Activated T-cell treated with anti-CD3 and anti-CD28 coated beads, Interleukin-2, amount 50 U/mL, for 72 hours (primary cell): ENCODE data around the gene PRKG1. TPM values are rescaled to one million over a fixed set of nuclear protein-coding genes. Genes with fewer than 3 reads are reported as not detected.

Source experiments
- ATAC-seq, 2 donors: fragments of 150-1000 bp; cut with Tn5 transposase; replicated peaks in 1 of 2; 2 replicates each; pipeline ENCODE4 v1.10.0; 2021; ENCODE audit warnings: moderate library complexity in 2 of 2, mild to moderate bottlenecking in 1 of 2
- DNase-seq, 2 donors: peaks; one replicate each; pipeline ENCODE4 v3.0.0; 2021 to 2022; ENCODE audit warnings: mixed read lengths in 1 of 2
- H3K27ac Mint-ChIP-seq: one replicate; pipeline ENCODE4 v1.8.0; 2022; ENCODE audit warnings: mild to moderate bottlenecking, moderate library complexity, mixed read lengths
- H3K27me3 Mint-ChIP-seq: one replicate; pipeline ENCODE4 v1.8.0; 2022; ENCODE audit warnings: low read depth, mixed read lengths
- H3K36me3 Mint-ChIP-seq, 2 donors: one replicate each; pipeline ENCODE4 v1.8.0; 2022; ENCODE audit warnings: mixed read lengths in 2 of 2, mild to moderate bottlenecking in 1 of 2; ENCODE audit not compliant: insufficient read depth in 2 of 2
- H3K4me1 Mint-ChIP-seq: one replicate; pipeline ENCODE4 v1.8.0; 2022; ENCODE audit warnings: low read depth, mixed read lengths
- H3K4me3 Mint-ChIP-seq, 2 donors: one replicate each; pipeline ENCODE4 v1.8.0; 2022; ENCODE audit warnings: mild to moderate bottlenecking in 2 of 2, mixed read lengths in 2 of 2, moderate library complexity in 2 of 2
- H3K9me3 Mint-ChIP-seq, 2 donors: one replicate each; pipeline ENCODE4 v1.8.0; 2022; ENCODE audit warnings: mixed read lengths in 2 of 2
- total RNA-seq, 2 donors: library from RNA; stranded (reverse); gene quantifications; one replicate each; pipeline ENCODE4 v1.2.3, GENCODE V29; 2022

PRKG1 gene
- total RNA-seq, 2 donors from 2014 or later, result not detected

- Mint-ChIP-seq H3K9me3 (no peaks in the 10 kb centered on the region), H3K36me3 (no peaks in the 10 kb centered on the region), H3K27me3 (no peaks in the 10 kb centered on the region), H3K4me3 (no peak overlapping the region), H3K4me1 (no peaks in the 10 kb centered on the region), H3K27ac (no peak overlapping the region)
- no peak for DNase-seq
- no peak for ATAC-seq
These were observed 34.1 kb downstream of the PRKG1 start for GRCh38 chr10:51108406-51108805.

DNA sequence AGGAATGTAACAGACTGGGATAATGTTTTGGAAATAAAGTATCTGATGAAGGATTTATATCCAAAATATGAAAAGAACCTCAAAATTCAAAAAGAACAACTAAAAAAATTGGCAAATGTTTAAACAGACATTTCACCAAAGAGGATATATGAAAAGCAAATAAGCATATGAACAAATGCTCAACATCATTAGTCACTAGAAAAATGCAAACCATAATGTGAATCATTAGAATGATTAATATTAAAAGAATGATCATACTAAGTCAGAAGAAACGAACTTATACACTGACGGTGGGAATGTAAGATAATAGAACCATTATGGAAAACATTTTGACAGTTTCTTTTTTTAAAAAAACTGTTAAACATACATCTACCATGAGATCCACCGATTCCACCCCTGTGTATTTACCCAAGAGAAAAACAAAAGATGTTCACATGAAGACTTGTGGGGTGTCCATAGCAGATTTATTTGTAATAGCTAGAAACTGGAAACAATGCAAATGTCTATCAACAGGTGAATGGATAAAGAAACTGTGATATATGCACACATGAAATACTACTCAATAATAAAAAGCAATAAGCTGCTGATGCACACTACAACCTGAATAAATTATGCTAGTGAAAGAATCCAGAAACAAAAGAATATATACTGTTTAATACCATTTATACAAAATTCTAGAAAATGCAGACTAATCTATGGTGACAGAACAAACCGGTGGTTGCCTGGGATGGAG lies 35.7 kb downstream of the PRKG1 start:
- no peaks in the 10 kb centered on the region for H3K27me3 Mint-ChIP-seq
- H3K9me3 Mint-ChIP-seq, result no peaks in the 10 kb centered on the region
- H3K27ac Mint-ChIP-seq, result no peak overlapping the region
- DNase-seq (no peak), ATAC-seq (no peak)
- H3K4me1 Mint-ChIP-seq, result no peaks in the 10 kb centered on the region
- no peak overlapping the region for H3K4me3 Mint-ChIP-seq
- H3K36me3 Mint-ChIP-seq, result no peaks in the 10 kb centered on the region

DNA sequence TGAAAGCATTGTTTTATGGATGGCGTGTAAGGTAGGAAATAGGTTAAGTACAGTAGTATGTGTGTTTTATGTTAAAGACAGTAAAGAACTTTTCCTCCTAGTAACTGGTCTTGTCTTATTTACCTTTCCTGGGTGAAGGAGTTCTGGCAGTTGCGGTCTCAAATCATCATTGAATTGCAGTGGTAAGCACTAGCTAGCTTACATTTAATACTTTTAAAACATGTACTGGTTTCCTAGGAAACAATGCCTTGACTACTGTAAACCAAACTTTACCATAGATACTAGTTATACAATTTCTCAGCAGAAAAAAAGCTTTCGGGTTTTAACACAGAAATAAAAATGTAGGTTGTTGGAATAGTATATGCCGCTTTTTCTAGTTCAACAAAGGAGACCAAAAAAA lies 37.7 kb downstream of the PRKG1 start:
- DNase-seq (no peak), ATAC-seq (no peak)
- Mint-ChIP-seq H3K27ac (no peak overlapping the region), H3K9me3 (peaks cover 0 to 2% of the 10 kb centered on the region in 2 donors), H3K36me3 (no peaks in the 10 kb centered on the region), H3K4me1 (no peaks in the 10 kb centered on the region), H3K27me3 (no peaks in the 10 kb centered on the region), H3K4me3 (no peak overlapping the region)

- H3K4me1 Mint-ChIP-seq, result no peaks in the 10 kb centered on the region
- H3K27me3 Mint-ChIP-seq, result no peaks in the 10 kb centered on the region
- ATAC-seq (no peak), DNase-seq (no peak)
- H3K36me3 Mint-ChIP-seq, result no peaks in the 10 kb centered on the region
- no peak overlapping the region for H3K27ac Mint-ChIP-seq
- H3K9me3 Mint-ChIP-seq, result peaks cover 0 to 2% of the 10 kb centered on the region in 2 donors
- H3K4me3 Mint-ChIP-seq, result no peak overlapping the region
These were observed 38.7 kb downstream of the PRKG1 start for GRCh38 chr10:51113007-51113406.

- ATAC-seq (no peak), DNase-seq (no peak)
- H3K36me3 Mint-ChIP-seq, result no peaks in the 10 kb centered on the region
- peaks cover 0 to 2% of the 10 kb centered on the region in 2 donors for H3K9me3 Mint-ChIP-seq
- H3K27ac Mint-ChIP-seq, result no peak overlapping the region
- H3K4me1 Mint-ChIP-seq, result no peaks in the 10 kb centered on the region
- no peak overlapping the region for H3K4me3 Mint-ChIP-seq
- no peaks in the 10 kb centered on the region for H3K27me3 Mint-ChIP-seq
These were observed 42.9 kb downstream of the PRKG1 start for GRCh38 chr10:51117053-51117660.

DNA sequence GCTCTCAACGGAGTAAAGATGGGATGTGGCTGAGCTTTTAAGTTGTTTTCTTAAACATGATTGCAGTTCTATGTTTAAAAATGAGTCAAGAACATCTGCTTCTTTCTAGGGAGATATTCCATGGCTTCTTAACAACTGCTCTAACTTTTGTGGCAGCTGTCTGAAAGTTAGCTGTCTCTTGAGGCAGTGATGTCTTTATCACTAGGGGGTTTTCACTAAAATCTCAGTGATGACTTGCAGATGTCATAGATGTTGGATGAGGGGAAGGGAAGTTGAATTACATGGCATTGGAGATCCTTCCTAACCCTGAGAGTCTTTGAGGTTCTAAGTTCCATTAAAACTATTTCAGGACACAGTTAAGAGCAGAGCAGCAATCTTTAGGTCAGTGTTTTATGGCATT lies 43.5 kb downstream of the PRKG1 start:
- H3K4me1 Mint-ChIP-seq, result no peaks in the 10 kb centered on the region
- ATAC-seq (no peak), DNase-seq (no peak)
- peaks cover 0 to 4% of the 10 kb centered on the region in 2 donors for H3K9me3 Mint-ChIP-seq
- no peak overlapping the region for H3K4me3 Mint-ChIP-seq
- no peak overlapping the region for H3K27ac Mint-ChIP-seq
- H3K27me3 Mint-ChIP-seq, result no peaks in the 10 kb centered on the region
- H3K36me3 Mint-ChIP-seq, result no peaks in the 10 kb centered on the region

GRCh38 chr10:51119441-51119840 lies 45.2 kb downstream of the PRKG1 start:
- no peaks in the 10 kb centered on the region for H3K4me1 Mint-ChIP-seq
- no peak overlapping the region for H3K27ac Mint-ChIP-seq
- DNase-seq, result no peak
- no peaks in the 10 kb centered on the region for H3K36me3 Mint-ChIP-seq
- H3K9me3 Mint-ChIP-seq, result peaks cover 0 to 4% of the 10 kb centered on the region in 2 donors
- no peaks in the 10 kb centered on the region for H3K27me3 Mint-ChIP-seq
- ATAC-seq, result no peak
- no peak overlapping the region for H3K4me3 Mint-ChIP-seq

DNA sequence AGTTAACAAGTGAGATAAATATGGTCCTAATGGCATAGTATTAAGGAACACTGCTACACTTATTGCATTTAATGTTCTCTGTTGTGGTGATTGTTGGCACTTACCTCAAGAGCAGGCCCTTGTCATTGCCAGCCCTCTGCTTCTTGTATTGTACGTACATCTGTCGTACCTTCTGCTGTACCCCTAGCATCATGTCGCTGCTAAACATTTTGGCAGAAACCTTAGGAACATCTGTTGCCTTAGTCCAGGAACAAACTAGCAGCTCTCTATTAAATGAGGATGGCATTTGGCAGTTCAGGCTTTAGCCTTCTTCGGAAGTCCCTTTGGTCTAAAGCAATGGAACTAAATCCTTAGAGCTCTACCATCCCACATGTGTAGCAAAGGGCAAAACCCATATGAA lies 47.6 kb downstream of the PRKG1 start:
- Mint-ChIP-seq H3K4me1 (no peaks in the 10 kb centered on the region), H3K4me3 (no peak overlapping the region), H3K36me3 (no peaks in the 10 kb centered on the region), H3K27me3 (no peaks in the 10 kb centered on the region), H3K9me3 (peaks cover 0 to 3% of the 10 kb centered on the region in 2 donors), H3K27ac (no peak overlapping the region)
- no peak for DNase-seq
- no peak for ATAC-seq

GRCh38 chr10:51124852-51125251 lies 50.6 kb downstream of the PRKG1 start:
- Mint-ChIP-seq H3K27ac (no peak overlapping the region), H3K36me3 (no peaks in the 10 kb centered on the region), H3K27me3 (no peaks in the 10 kb centered on the region), H3K4me1 (no peaks in the 10 kb centered on the region), H3K9me3 (peaks cover 3 to 6% of the 10 kb centered on the region in 2 donors), H3K4me3 (no peak overlapping the region)
- no peak for ATAC-seq
- DNase-seq, result no peak

GRCh38 chr10:51125518-51125917 lies 51.2 kb downstream of the PRKG1 start:
- Mint-ChIP-seq H3K27me3 (no peaks in the 10 kb centered on the region), H3K9me3 (peaks cover 3 to 6% of the 10 kb centered on the region in 2 donors), H3K4me1 (no peaks in the 10 kb centered on the region), H3K27ac (no peak overlapping the region), H3K4me3 (no peak overlapping the region), H3K36me3 (no peaks in the 10 kb centered on the region)
- DNase-seq, result no peak
- no peak for ATAC-seq

- Mint-ChIP-seq H3K27me3 (no peaks in the 10 kb centered on the region), H3K4me1 (no peaks in the 10 kb centered on the region), H3K27ac (no peak overlapping the region), H3K9me3 (peaks cover 0 to 6% of the 10 kb centered on the region in 2 donors), H3K4me3 (no peak overlapping the region), H3K36me3 (no peaks in the 10 kb centered on the region)
- ATAC-seq (no peak), DNase-seq (no peak)
These were observed 55.8 kb downstream of the PRKG1 start for GRCh38 chr10:51129946-51130544.

- H3K27me3 Mint-ChIP-seq, result no peaks in the 10 kb centered on the region
- H3K4me1 Mint-ChIP-seq, result no peaks in the 10 kb centered on the region
- no peak overlapping the region for H3K27ac Mint-ChIP-seq
- DNase-seq (no peak), ATAC-seq (no peak)
- no peaks in the 10 kb centered on the region for H3K9me3 Mint-ChIP-seq
- H3K36me3 Mint-ChIP-seq, result no peaks in the 10 kb centered on the region
- H3K4me3 Mint-ChIP-seq, result no peak overlapping the region
These were observed 63.7 kb downstream of the PRKG1 start for GRCh38 chr10:51137756-51138529.

GRCh38 chr10:51139176-51139575 lies 64.9 kb downstream of the PRKG1 start:
- H3K36me3 Mint-ChIP-seq, result no peaks in the 10 kb centered on the region
- H3K27ac Mint-ChIP-seq, result no peak overlapping the region
- H3K9me3 Mint-ChIP-seq, result no peaks in the 10 kb centered on the region
- DNase-seq (no peak), ATAC-seq (no peak)
- H3K4me3 Mint-ChIP-seq, result no peak overlapping the region
- no peaks in the 10 kb centered on the region for H3K27me3 Mint-ChIP-seq
- H3K4me1 Mint-ChIP-seq, result no peaks in the 10 kb centered on the region
